K562 (cell line): ENCODE data around the gene GGT5. TPM values are rescaled to one million over a fixed set of nuclear protein-coding genes. Genes with fewer than 3 reads are reported as not detected.

Experiments used
- ATAC-seq: fragments of 200-7000 bp; cut with Tn5 transposase; 3 replicates; pipeline ENCODE4 v1.9.1; 2020; ENCODE audit warnings: moderate library complexity
- BruUV-seq: library from RNA; stranded (reverse); fragments of 400-500 nt; replicated peaks from 2 replicates; lab custom pipeline; 2021; lab: Mats Ljungman, UMichigan
- CTCF ChIA-PET: fragments of 300-600 bp; formaldehyde crosslinking; extraction: SDS; loops from one replicate; lab custom pipeline; 2021; ENCODE audit warnings: low intra/inter-chr PET ratio; lab: Yijun Ruan, JAX
- POLR2A ChIA-PET: fragments of 300-600, 350-650 bp; sonication (Branson Sonifier 250); formaldehyde crosslinking; extraction: SDS; loops from one replicate; lab custom pipeline; 2021; ENCODE audit warnings: antibody characterized with exemption, inconsistent platforms; lab: Yijun Ruan, JAX
- DNase-seq, 4 experiments: peaks; one replicate each; pipeline versions ENCODE4 v3.0.0 to v3.0.0-alpha.2; 2011 to 2018; ENCODE audit warnings: low spot score in 3 of 4, mixed read lengths in 3 of 4; ENCODE audit errors: extremely low read depth in 1 of 4
- FAIRE-seq: peaks from 2 replicates; lab custom pipeline; 2011; peaks lifted over from hg19 to GRCh38; lab: Jason Lieb, UNC
- H2AFZ ChIP-seq: 2 replicates; pipeline ENCODE4 v1.6.0; 2011; ENCODE audit warnings: low read depth, low read length, control low read depth, inconsistent platforms
- H3K27ac ChIP-seq: fragments of 200-600 bp; 3 replicates; pipeline ENCODE4 v1.8.0; 2011; ENCODE audit warnings: low read depth, mild to moderate bottlenecking, control low read depth, inconsistent platforms, low read length, moderate library complexity, mixed read lengths; ENCODE audit errors: extremely low read depth
- H3K27me3 ChIP-seq, 2 experiments: fragments of 300-600 bp in 1 of 2; 2 replicates in 1 of 2; 3 replicates in 1 of 2; pipeline versions ENCODE4 v1.6.0 to v1.8.0; 2011; ENCODE audit warnings: inconsistent platforms in 2 of 2, low read length in 2 of 2, mild to moderate bottlenecking in 1 of 2, mixed read lengths in 1 of 2, moderate library complexity in 1 of 2; ENCODE audit not compliant: control insufficient read depth in 2 of 2, insufficient read depth in 2 of 2
- H3K36me3 ChIP-seq: fragments of 300-600 bp; 3 replicates; pipeline ENCODE4 v1.8.0; 2011; ENCODE audit warnings: mild to moderate bottlenecking, low read length, inconsistent platforms; ENCODE audit not compliant: control insufficient read depth, insufficient read depth
- H3K4me1 ChIP-seq, 2 experiments: fragments of 200-600 bp in 1 of 2; replicated peaks in 1 of 2; 2 replicates in 1 of 2; 3 replicates in 1 of 2; pipeline versions ENCODE4 v1.5.1 to v1.8.0; 2011; ENCODE audit warnings: inconsistent platforms in 2 of 2, low read length in 2 of 2, mild to moderate bottlenecking in 1 of 2, mixed read lengths in 1 of 2, moderate library complexity in 1 of 2; ENCODE audit not compliant: control insufficient read depth in 2 of 2, insufficient read depth in 2 of 2
- H3K4me2 ChIP-seq: 2 replicates; pipeline ENCODE4 v1.6.1; 2011; ENCODE audit warnings: low read length, control low read depth, inconsistent platforms, mixed read lengths; ENCODE audit not compliant: insufficient read depth
- H3K4me3 ChIP-seq: fragments of 200-600 bp; sonication (generic), shearing (Covaris generic); 2 replicates; pipeline ENCODE4 v1.5.1; 2016; ENCODE audit warnings: control low read depth, inconsistent platforms
- H3K79me2 ChIP-seq: fragments of 200-600 bp; 3 replicates; pipeline ENCODE4 v1.8.0; 2011; ENCODE audit warnings: low read length, inconsistent platforms; ENCODE audit not compliant: control insufficient read depth, insufficient read depth
- H3K9ac ChIP-seq, 2 experiments: 2 replicates each; pipeline versions ENCODE4 v1.6.0 to v1.6.1; 2011; ENCODE audit warnings: low read depth in 2 of 2, low read length in 2 of 2, control low read depth in 1 of 2, inconsistent platforms in 1 of 2, mild to moderate bottlenecking in 1 of 2, mixed read lengths in 1 of 2; ENCODE audit not compliant: insufficient read depth in 1 of 2
- H3K9me1 ChIP-seq: one replicate; pipeline ENCODE4 v1.6.0; 2011; ENCODE audit warnings: inconsistent platforms, mild to moderate bottlenecking, low read length, moderate library complexity; ENCODE audit not compliant: control insufficient read depth, insufficient read depth
- H3K9me3 ChIP-seq: replicated peaks from 2 replicates; pipeline ENCODE4 v1.5.1; 2011; ENCODE audit warnings: low read depth, low read length, inconsistent platforms; ENCODE audit not compliant: control insufficient read depth, insufficient read depth
- H4K20me1 ChIP-seq: replicated peaks from 2 replicates; pipeline ENCODE4 v1.6.1; 2011; ENCODE audit warnings: low read length, inconsistent platforms, mixed read lengths; ENCODE audit not compliant: control insufficient read depth, insufficient read depth
- ADNP ChIP-seq: fragments of 200-800 bp; sonication (Bioruptor generic); IDR thresholded peaks from 2 replicates; pipeline ENCODE4 v1.6.1; 2016; ENCODE audit warnings: missing genetic modification characterization, missing compliant biosample characterization
- BDP1 ChIP-seq: IDR thresholded peaks from 3 replicates; pipeline ENCODE4 v1.6.1; 2011; ENCODE audit not compliant: insufficient read length, insufficient read depth
- EP300 ChIP-seq: IDR thresholded peaks from 2 replicates; pipeline ENCODE4 v1.6.1; 2012; ENCODE audit warnings: low read length, improper control_type of control experiment
- FOSL1 ChIP-seq: fragments of 200-800 bp; sonication (Bioruptor generic); conservative IDR thresholded peaks from 2 replicates; pipeline ENCODE4 v1.6.1; 2016; ENCODE audit warnings: missing genetic modification characterization, missing compliant biosample characterization
- RNF2 ChIP-seq: sonication (generic); IDR thresholded peaks from 2 replicates; pipeline ENCODE4 v1.6.1; 2016
- SMAD4 ChIP-seq: fragments of 250-450 bp; sonication (Bioruptor Pico); conservative IDR thresholded peaks from 2 replicates; pipeline ENCODE4 v1.8.0; 2021; ENCODE audit warnings: inconsistent platforms, mild to moderate bottlenecking, moderate library complexity
- SUPT5H ChIP-seq: fragments of 450-650 bp; IDR thresholded peaks from 2 replicates; pipeline ENCODE4 v1.6.1; 2016
- TAF9B ChIP-seq: fragments of 450-650 bp; IDR thresholded peaks from 2 replicates; pipeline ENCODE4 v1.6.1; 2018; ENCODE audit warnings: mild to moderate bottlenecking; ENCODE audit not compliant: partially characterized antibody
- ZNF212 ChIP-seq: fragments of 450-650 bp; formaldehyde crosslinking; IDR thresholded peaks from 2 replicates; pipeline ENCODE4 v1.4.0; 2020; ENCODE audit warnings: mild to moderate bottlenecking
- ZNF3 ChIP-seq: fragments of 250-450 bp; sonication (Bioruptor Pico); IDR thresholded peaks from 2 replicates; pipeline ENCODE4 v1.5.0; 2021; ENCODE audit warnings: mild to moderate bottlenecking, moderate library complexity
- ZNF347 ChIP-seq: fragments of 450-650 bp; formaldehyde crosslinking; IDR thresholded peaks from 2 replicates; pipeline ENCODE4 v1.4.0; 2020; ENCODE audit warnings: low read depth, mild to moderate bottlenecking, moderate library complexity
- ZNF589 ChIP-seq: fragments of 200-800 bp; sonication (Bioruptor generic); IDR thresholded peaks from 2 replicates; pipeline ENCODE4 v1.6.1; 2016; ENCODE audit warnings: low read depth, missing genetic modification characterization, missing compliant biosample characterization
- WGBS: fragments of 100-300 bp; shearing (Covaris generic); methylation state at CpG from one replicate; pipeline ENCODE4 v1.1.6; 2016; ENCODE audit warnings: low coverage, mixed read lengths; ENCODE audit not compliant: insufficient coverage; ENCODE audit errors: missing lambda C conversion rate; 5-methylcytosine and 5-hydroxymethylcytosine counted together
- in situ Hi-C: fragments of 300-500 bp; cut with MboI; formaldehyde crosslinking; loops from 4 replicates; pipeline ENCODE4 v1.15.0; 2018; ENCODE audit warnings: inconsistent platforms, mixed read lengths
- intact Hi-C: fragments of 100-400 bp; cut with micrococcal nuclease; formaldehyde crosslinking; loops from 2 replicates; pipeline ENCODE4 v1.14.2; 2022
- polyA plus RNA-seq, 8 experiments: library from polyadenylated mRNA; depleted of rRNA in 4 of 8; stranded (reverse) in 5 of 8; unstranded in 3 of 8; fragments of >200 nt; fragmentation: Nextera tagmentation in 2 of 8; fragmentation: Illumina TruSeq in 1 of 8; extraction: Ambion mirVana in 2 of 8; extraction: Trizol in 1 of 8; gene quantifications; 2 replicates each; pipeline versions ENCODE4 v1.2.1 to v1.2.3, GENCODE V29; 2011 to 2014; ENCODE audit warnings: inconsistent platforms in 1 of 8, missing spikeins in 1 of 8
- total RNA-seq, 7 experiments: library from RNA; depleted of rRNA in 6 of 7; stranded (reverse); fragments of >200 nt in 6 of 7; fragmentation: Illumina TruSeq in 2 of 7; extraction: Trizol in 2 of 7; gene quantifications; 2 replicates each; pipeline versions ENCODE4 v1.2.1 to v1.2.3, GENCODE V29; 2011 to 2021; ENCODE audit warnings: low replicate concordance in 1 of 7

Gene GGT5
- total and polyA plus RNA-seq, 9 of the 15 experiments (the other 6 are each of a cell fraction or from before 2014, with no cell fraction given): 0.07 to 0.69 (median 0.18) TPM; not detected in 4

GRCh38 chr22:24291515-24292201 is 46.8 kb upstream of the GGT5 start:
- H3K9me3 ChIP-seq: no peaks in the 10 kb centered on the region
- ChIA-PET POLR2A (no interaction called here), CTCF (no interaction called here)
- no peak overlapping the region for H3K4me2 ChIP-seq
- no peak for TF ChIP-seq ZNF3 (CRISPR knock-in tag)
- no peak for TF ChIP-seq SUPT5H
- TF ChIP-seq BDP1: no peak
- TF ChIP-seq SMAD4 (CRISPR knock-in tag): no peak
- TF ChIP-seq TAF9B: no peak
- no peak for TF ChIP-seq ZNF589 (CRISPR knock-in tag)
- TF ChIP-seq ZNF347 (CRISPR knock-in tag): no peak
- no peak for TF ChIP-seq FOSL1 (tag)
- TF ChIP-seq ADNP (tag): no peak
- TF ChIP-seq RNF2: no peak
- no peak for TF ChIP-seq ZNF212 (CRISPR knock-in tag)
- TF ChIP-seq EP300: no peak
- H3K27me3 ChIP-seq: no peaks in the 10 kb centered on the region
- H3K9ac ChIP-seq: no peak overlapping the region
- no peak overlapping the region for H2AFZ ChIP-seq
- H4K20me1 ChIP-seq: no peaks in the 10 kb centered on the region
- no peak overlapping the region for H3K4me3 ChIP-seq
- DNase-seq (no peak), FAIRE-seq (no peak), ATAC-seq (no peak)
- H3K27ac ChIP-seq: no peak overlapping the region
- peaks cover 0 to 16% of the 10 kb centered on the region in 2 experiments; a peak in 3 of 5 replicates for H3K4me1 ChIP-seq
- in situ Hi-C loops (loop anchor here (5.0 to 10.0 kb wide), 2 partner anchors 381 to 947 kb away; no protein-coding TSS in a partner anchor), intact Hi-C loops (no loop called here)
- BruUV-seq: no TSS peak
- H3K36me3 ChIP-seq: no peaks in the 10 kb centered on the region
- no peaks in the 10 kb centered on the region for H3K9me1 ChIP-seq
- 84% methylated on average over 3 of the region's 3 CpGs for WGBS
- H3K79me2 ChIP-seq: peaks cover 35% of the 10 kb centered on the region
